Endothelial cell of umbilical vein (primary cell): ENCODE results near the gene RILPL1. TPM values are rescaled to one million over a fixed set of nuclear protein-coding genes. Genes with fewer than 3 reads are reported as not detected.

ENCODE experiments used
- BruUV-seq: library from RNA; stranded (reverse); fragments of 400-500 nt; replicated peaks from 2 replicates; lab custom pipeline; 2021; lab: Mats Ljungman, UMichigan
- CTCF ChIA-PET: fragments of 300-600, 350-600 bp; sonication (Branson Sonifier 250); formaldehyde crosslinking; loops from one replicate; lab custom pipeline; 2021; ENCODE audit warnings: antibody characterized with exemption, inconsistent platforms; lab: Charles Lee
- POLR2A ChIA-PET: fragments of 300-600, 350-600 bp; sonication (Branson Sonifier 250); formaldehyde crosslinking; loops from one replicate; lab custom pipeline; 2021; ENCODE audit warnings: antibody characterized with exemption, inconsistent platforms; lab: Charles Lee
- DNase-seq: peaks from one replicate; pipeline ENCODE4 v3.0.0-alpha.2; 2011; ENCODE audit warnings: low read depth, low spot score
- FAIRE-seq: peaks from 2 replicates; lab custom pipeline; 2011; peaks lifted over from hg19 to GRCh38; lab: Jason Lieb, UNC
- H2AFZ ChIP-seq: 2 replicates; pipeline ENCODE4 v1.6.0; 2012; ENCODE audit warnings: low read depth, low read length, control low read depth, inconsistent platforms
- H3K27ac ChIP-seq: 2 replicates; pipeline ENCODE4 v1.5.1; 2011; ENCODE audit warnings: low read depth, mild to moderate bottlenecking, control low read depth, low read length, moderate library complexity; ENCODE audit not compliant: insufficient read depth
- H3K27me3 ChIP-seq, 2 experiments: 2 replicates each; pipeline versions ENCODE4 v1.6.0 to v1.6.1; 2011; ENCODE audit warnings: low read length in 2 of 2, mixed read lengths in 1 of 2; ENCODE audit not compliant: control insufficient read depth in 2 of 2, insufficient read depth in 2 of 2
- H3K36me3 ChIP-seq, 2 experiments: 2 replicates in 1 of 2; 3 replicates in 1 of 2; pipeline ENCODE4 v1.5.1; 2011; ENCODE audit warnings: low read length in 2 of 2, mild to moderate bottlenecking in 1 of 2, moderate library complexity in 1 of 2; ENCODE audit not compliant: control insufficient read depth in 2 of 2, insufficient read depth in 2 of 2; ENCODE audit errors: extremely low read depth in 1 of 2
- H3K4me1 ChIP-seq: 3 replicates; pipeline ENCODE4 v1.5.1; 2011; ENCODE audit warnings: mild to moderate bottlenecking, low read length; ENCODE audit not compliant: control insufficient read depth, insufficient read depth; ENCODE audit errors: extremely low read depth
- H3K4me2 ChIP-seq: 2 replicates; pipeline ENCODE4 v1.6.1; 2011; ENCODE audit warnings: low read length, control low read depth, mixed read lengths; ENCODE audit not compliant: insufficient read depth
- H3K4me3 ChIP-seq, 3 experiments: fragments of 200-600 bp in 1 of 3; sonication (generic), shearing (Covaris generic) in 1 of 3; replicated peaks in 1 of 3; 2 replicates each; pipeline ENCODE4 v1.5.1; 2011 to 2016; ENCODE audit warnings: control low read depth in 3 of 3, low read length in 3 of 3, mild to moderate bottlenecking in 2 of 3, inconsistent platforms in 1 of 3, low read depth in 1 of 3, moderate library complexity in 1 of 3; ENCODE audit not compliant: insufficient read depth in 1 of 3
- H3K79me2 ChIP-seq: 2 replicates; pipeline ENCODE4 v1.6.0; 2012; ENCODE audit warnings: low read length, inconsistent platforms; ENCODE audit not compliant: control insufficient read depth, insufficient read depth
- H3K9ac ChIP-seq: replicated peaks from 2 replicates; pipeline ENCODE3; 2011; ENCODE audit warnings: low read length, control low read depth; ENCODE audit not compliant: insufficient read depth; ENCODE audit errors: extremely low read depth
- H3K9me1 ChIP-seq: replicated peaks from 3 replicates; pipeline ENCODE4 v1.6.0; 2011; ENCODE audit warnings: mild to moderate bottlenecking, low read length; ENCODE audit not compliant: control insufficient read depth, insufficient read depth; ENCODE audit errors: extremely low read depth
- H3K9me3 ChIP-seq: replicated peaks from 2 replicates; pipeline ENCODE4 v1.5.1; 2012; ENCODE audit warnings: low read length, inconsistent platforms; ENCODE audit not compliant: control insufficient read depth, insufficient read depth
- H4K20me1 ChIP-seq: replicated peaks from 2 replicates; pipeline ENCODE3; 2011; ENCODE audit warnings: mild to moderate bottlenecking, low read length; ENCODE audit not compliant: control insufficient read depth, insufficient read depth; ENCODE audit errors: extremely low read depth
- EZH2 ChIP-seq: IDR thresholded peaks from 2 replicates; pipeline ENCODE4 v1.6.1; 2012; ENCODE audit warnings: borderline replicate concordance, low read depth, mild to moderate bottlenecking, moderate library complexity, low read length, inconsistent platforms; ENCODE audit not compliant: severe bottlenecking
- GATA2 ChIP-seq: IDR thresholded peaks from 2 replicates; pipeline ENCODE4 v1.7.0; 2011; ENCODE audit warnings: low read depth, mild to moderate bottlenecking, moderate library complexity, mixed read lengths, low read length; ENCODE audit not compliant: insufficient read length, insufficient read depth
- MYC ChIP-seq: IDR thresholded peaks from one replicate; pipeline ENCODE4 v1.6.1; 2011; ENCODE audit warnings: mild to moderate bottlenecking, low read depth, low read length
- POLR2A ChIP-seq: IDR thresholded peaks from 2 replicates; pipeline ENCODE4 v1.6.1; 2012; ENCODE audit warnings: low read depth, mild to moderate bottlenecking, control low read depth, low read length
- POLR2AphosphoS5 ChIP-seq: IDR thresholded peaks from 2 replicates; pipeline ENCODE4 v1.6.1; 2012; ENCODE audit warnings: low read depth, mild to moderate bottlenecking, control low read depth, low read length, moderate library complexity; ENCODE audit not compliant: insufficient read depth
- dilution Hi-C: fragments of 300-500 bp; cut with MboI; formaldehyde crosslinking; loops from one replicate; pipeline ENCODE4 v1.15.0; 2019; ENCODE audit warnings: low sequenced_read_pairs; ENCODE audit not compliant: extremely low pct_ligation_motif_present
- intact Hi-C: fragments of 100-400 bp; cut with micrococcal nuclease; formaldehyde crosslinking; loops from one replicate; pipeline ENCODE4 v1.10.0; 2022
- polyA plus RNA-seq, 4 experiments: library from polyadenylated mRNA; depleted of rRNA in 3 of 4; stranded (reverse) in 3 of 4; unstranded in 1 of 4; fragments of >200 nt; gene quantifications; 2 replicates each; pipeline versions ENCODE4 v1.2.1 to v1.2.3, GENCODE V29; 2011 to 2012; ENCODE audit warnings: missing spikeins in 1 of 4
- total RNA-seq: library from RNA; stranded (reverse); gene quantifications from 2 replicates; pipeline ENCODE4 v1.2.3, GENCODE V29; 2021
- TF ChIP-seq, protein P1 (sequence below), 2 donors: IDR thresholded peaks; 1 replicate in 1 of 2; 2 replicates in 1 of 2; pipeline ENCODE4 v1.5.1; 2011; ENCODE audit warnings: low read length in 2 of 2, mild to moderate bottlenecking in 2 of 2, moderate library complexity in 2 of 2, control low read depth in 1 of 2, inconsistent platforms in 1 of 2, low read depth in 1 of 2; ENCODE audit not compliant: insufficient read depth in 1 of 2; ENCODE audit errors: extremely low read depth in 1 of 2

The RILPL1 gene
- total and polyA plus RNA-seq, 2 donors (not counting 3 experiments of a cell fraction or from before 2014, with no cell fraction given) = 30.4 to 34.3 TPM

DNA sequence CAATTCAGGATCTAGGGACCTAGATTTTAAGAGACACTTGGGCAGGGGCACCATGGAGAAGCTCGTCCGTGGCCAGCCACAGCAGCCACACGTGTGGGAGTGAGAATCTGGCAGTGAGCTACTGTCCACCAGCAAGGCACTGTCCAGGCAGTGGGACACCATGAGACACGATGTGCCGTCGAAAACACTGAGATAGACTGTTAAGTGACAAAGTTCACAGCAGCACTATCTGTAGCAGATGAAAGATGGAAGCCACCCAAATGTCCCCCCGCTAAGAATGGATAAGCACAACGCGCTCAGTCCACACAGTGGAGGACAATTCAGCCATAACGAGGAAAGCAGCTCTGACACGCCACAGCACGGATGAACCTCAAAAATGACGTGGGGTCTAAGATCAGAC, 19.7 kb downstream of the RILPL1 start:
- no TSS peak for BruUV-seq
- dilution Hi-C loops = no loop called here
- H3K36me3 ChIP-seq = peaks cover 2 to 38% of the 10 kb centered on the region in 2 experiments
- H3K79me2 ChIP-seq = no peaks in the 10 kb centered on the region
- no peaks in the 10 kb centered on the region for H3K9me3 ChIP-seq
- H3K4me3 ChIP-seq = no peak overlapping the region
- TF ChIP-seq EZH2 (no peak), POLR2A (no peak)
- DNase-seq (no peak), FAIRE-seq (no peak)
- H3K27ac ChIP-seq = no peak overlapping the region
- no peak overlapping the region for H2AFZ ChIP-seq
- no peaks in the 10 kb centered on the region for H3K9me1 ChIP-seq
- no peaks in the 10 kb centered on the region for H4K20me1 ChIP-seq
- ChIA-PET POLR2A (no interaction called here), CTCF (interaction anchor here (1.4 kb wide), 1 partner anchor 68 kb away, joined by 4 read pairs; no protein-coding TSS in a partner anchor)
- H3K4me1 ChIP-seq = peaks cover 5% of the 10 kb centered on the region
- H3K9ac ChIP-seq = no peak overlapping the region
- no peaks in the 10 kb centered on the region for H3K27me3 ChIP-seq
- intact Hi-C loops = no loop called here
- H3K4me2 ChIP-seq = no peak overlapping the region

DNA sequence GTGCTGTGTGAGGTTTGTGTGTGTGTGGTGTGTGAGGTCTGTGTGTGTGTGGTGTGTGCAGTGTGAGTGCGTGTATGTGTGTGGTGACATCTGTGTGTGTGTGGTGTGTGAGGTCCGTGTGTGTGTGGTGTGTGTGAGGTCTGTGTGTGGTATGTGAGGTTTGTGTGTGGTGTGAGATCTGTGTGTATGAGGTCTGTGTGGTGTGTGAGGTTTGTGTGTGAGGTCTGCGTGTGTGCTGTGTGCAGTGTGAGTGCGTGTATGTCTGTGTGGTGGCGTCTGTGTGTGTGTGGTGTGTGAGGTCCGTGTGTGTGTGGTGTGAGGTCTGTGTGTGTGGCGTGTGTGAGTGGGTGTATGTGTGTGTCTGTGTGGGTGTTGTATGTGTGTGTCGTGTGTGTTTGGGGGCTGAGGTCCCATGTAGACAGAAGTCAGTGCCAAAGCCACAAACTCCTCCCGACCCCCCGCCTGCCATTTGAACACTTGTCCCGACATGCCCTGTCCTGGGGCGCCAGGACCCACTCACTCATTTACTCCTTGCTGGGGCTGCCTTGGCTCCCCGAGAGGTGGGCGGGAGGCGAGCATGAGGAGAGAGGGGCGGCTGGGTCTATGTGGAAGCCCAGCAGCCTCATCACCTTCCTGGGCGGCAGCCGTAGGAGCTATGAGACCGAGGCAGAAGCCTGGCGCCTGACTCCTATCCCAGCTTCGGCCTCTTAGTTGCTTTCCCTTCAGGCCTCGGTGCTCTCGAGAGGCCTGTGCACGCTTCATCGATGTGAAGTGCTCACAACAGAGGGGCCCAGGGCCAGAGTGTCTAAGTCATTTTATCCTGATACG, 20.5 kb downstream of the RILPL1 start:
- H3K27ac ChIP-seq = no peak overlapping the region
- no peak for FAIRE-seq
- peaks cover 2 to 37% of the 10 kb centered on the region in 2 experiments for H3K36me3 ChIP-seq
- H4K20me1 ChIP-seq = no peaks in the 10 kb centered on the region
- DNase-seq = no peak
- no peak overlapping the region for H3K4me2 ChIP-seq
- H3K79me2 ChIP-seq = no peaks in the 10 kb centered on the region
- no peaks in the 10 kb centered on the region for H3K27me3 ChIP-seq
- CTCF ChIA-PET = interaction anchor here (1.4 kb wide), 1 partner anchor 69 kb away, joined by 4 read pairs; no protein-coding TSS in a partner anchor
- no peaks in the 10 kb centered on the region for H3K9me3 ChIP-seq
- TF ChIP-seq, protein P1, sequence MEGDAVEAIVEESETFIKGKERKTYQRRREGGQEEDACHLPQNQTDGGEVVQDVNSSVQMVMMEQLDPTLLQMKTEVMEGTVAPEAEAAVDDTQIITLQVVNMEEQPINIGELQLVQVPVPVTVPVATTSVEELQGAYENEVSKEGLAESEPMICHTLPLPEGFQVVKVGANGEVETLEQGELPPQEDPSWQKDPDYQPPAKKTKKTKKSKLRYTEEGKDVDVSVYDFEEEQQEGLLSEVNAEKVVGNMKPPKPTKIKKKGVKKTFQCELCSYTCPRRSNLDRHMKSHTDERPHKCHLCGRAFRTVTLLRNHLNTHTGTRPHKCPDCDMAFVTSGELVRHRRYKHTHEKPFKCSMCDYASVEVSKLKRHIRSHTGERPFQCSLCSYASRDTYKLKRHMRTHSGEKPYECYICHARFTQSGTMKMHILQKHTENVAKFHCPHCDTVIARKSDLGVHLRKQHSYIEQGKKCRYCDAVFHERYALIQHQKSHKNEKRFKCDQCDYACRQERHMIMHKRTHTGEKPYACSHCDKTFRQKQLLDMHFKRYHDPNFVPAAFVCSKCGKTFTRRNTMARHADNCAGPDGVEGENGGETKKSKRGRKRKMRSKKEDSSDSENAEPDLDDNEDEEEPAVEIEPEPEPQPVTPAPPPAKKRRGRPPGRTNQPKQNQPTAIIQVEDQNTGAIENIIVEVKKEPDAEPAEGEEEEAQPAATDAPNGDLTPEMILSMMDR (IDR thresholded peaks at IDR 0.05; ENCODE audit: extremely low read depth in 1 of 2, insufficient read depth in 1 of 2, low read depth in 1 of 2, low read length in 2 of 2) = no peak
- TF ChIP-seq GATA2 (no peak), MYC (no peak), POLR2AphosphoS5 (no peak)
- H3K9me1 ChIP-seq = no peaks in the 10 kb centered on the region
- H3K9ac ChIP-seq = no peak overlapping the region
- POLR2A ChIA-PET = no interaction called here
- H2AFZ ChIP-seq = no peak overlapping the region
- dilution Hi-C loops = no loop called here
- intact Hi-C loops = no loop called here
- no TSS peak for BruUV-seq
- no peak overlapping the region for H3K4me3 ChIP-seq
- peaks cover 5% of the 10 kb centered on the region for H3K4me1 ChIP-seq
